Activated CD8-positive, alpha-beta memory T cell treated with anti-CD3 and anti-CD28 coated beads for 4 hours (primary cell): ENCODE data around the gene CYP1B1.

ENCODE experiments used
- DNase-seq, 2 donors: peaks; one replicate each; pipeline ENCODE4 v3.0.0-alpha.2; 2020; ENCODE audit warnings: low read depth in 2 of 2

Gene CYP1B1

GRCh38 chr2:38074764-38075506 is 1.0 kb downstream of the CYP1B1 start:
- no peak for DNase-seq

GRCh38 chr2:38074058-38074763 is 1.7 kb downstream of the CYP1B1 start:
- no peak for DNase-seq

GRCh38 chr2:38073211-38074057 is 2.5 kb downstream of the CYP1B1 start:
- no peak for DNase-seq

DNA sequence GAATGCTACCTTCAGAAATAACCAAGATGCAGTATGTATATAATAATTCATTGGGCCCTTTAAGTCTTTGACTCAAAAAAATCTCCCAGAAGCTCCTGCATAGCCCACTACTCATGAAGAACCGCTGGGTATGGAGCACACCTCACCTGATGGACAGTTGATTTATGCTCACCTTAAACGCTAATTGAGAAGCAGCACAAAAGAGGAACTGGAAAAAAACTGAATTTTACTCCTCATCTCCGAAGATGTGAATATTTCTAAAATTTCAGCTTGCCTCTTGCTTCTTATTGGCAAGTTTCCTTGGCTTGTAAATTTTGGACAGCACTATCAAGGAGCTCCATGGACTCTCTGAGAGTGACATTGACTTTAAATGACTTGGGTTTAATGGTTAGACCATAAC is 5.5 kb downstream of the CYP1B1 start:
- no peak for DNase-seq

- no peak for DNase-seq
Observed at GRCh38 chr2:38068234-38068633, 7.7 kb downstream of the CYP1B1 start.

DNA sequence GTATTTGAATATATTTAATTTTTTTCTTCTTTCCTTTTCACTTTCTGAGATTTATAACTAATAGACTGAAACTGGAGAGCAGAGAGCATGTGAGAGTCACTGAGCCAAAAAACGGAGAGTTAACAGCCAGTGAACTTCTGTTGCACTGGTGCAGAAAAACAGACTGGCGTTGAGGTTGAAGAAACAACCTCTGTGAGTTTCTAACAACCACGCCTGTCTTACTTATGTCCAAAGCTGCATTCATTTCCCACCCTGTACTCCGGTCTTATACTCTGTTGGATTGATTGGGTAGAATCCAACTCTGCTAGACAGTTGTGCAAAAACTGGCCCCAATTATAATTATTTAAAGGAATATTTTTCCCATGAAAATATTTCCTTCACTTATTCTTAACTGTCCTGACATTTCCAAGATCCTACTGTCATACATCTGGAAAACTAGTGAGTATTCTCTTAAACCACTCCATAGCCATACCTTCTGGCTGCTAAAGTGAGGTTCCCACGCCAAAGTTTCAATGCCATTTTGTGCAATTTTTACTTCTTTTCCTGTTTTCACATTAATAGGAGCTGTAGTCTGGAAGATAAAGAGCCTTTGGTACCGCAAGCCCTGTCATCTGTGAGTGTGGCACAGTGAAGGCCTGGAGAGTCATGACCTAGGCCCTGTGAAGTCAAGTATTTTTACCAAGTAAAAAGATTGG is 9.4 kb downstream of the CYP1B1 start:
- DNase-seq, result no peak

DNA sequence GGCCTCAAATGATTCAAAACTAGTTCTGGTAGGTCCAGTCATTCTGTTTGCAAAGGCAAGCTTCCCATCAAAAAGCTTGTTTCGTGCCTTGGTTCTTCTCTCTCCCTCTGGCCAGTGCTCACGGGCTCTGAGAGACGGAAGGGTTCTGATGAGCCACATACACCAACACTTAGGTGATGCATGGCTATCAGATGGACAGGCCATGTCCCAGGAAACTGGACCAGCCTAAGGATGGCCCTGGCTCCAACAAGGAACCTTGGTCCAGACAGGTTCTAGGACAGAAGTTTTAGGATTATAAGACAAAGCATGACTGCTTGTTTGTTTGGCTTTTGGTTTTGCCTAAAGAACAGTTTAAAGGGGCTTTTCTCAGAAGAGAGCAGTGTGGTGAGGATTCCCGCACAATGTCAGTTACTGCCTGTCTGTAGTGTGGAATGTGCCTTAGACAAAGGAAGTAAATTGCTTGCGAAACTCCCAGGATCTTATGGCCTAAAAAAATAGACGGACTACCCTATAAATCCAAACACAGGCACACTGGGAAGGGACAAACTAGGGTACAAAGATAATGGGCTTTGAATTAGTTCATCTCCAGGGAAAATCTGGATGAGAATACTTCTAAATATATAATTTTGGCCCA is 10.3 kb downstream of the CYP1B1 start:
- DNase-seq, result no peak

DNA sequence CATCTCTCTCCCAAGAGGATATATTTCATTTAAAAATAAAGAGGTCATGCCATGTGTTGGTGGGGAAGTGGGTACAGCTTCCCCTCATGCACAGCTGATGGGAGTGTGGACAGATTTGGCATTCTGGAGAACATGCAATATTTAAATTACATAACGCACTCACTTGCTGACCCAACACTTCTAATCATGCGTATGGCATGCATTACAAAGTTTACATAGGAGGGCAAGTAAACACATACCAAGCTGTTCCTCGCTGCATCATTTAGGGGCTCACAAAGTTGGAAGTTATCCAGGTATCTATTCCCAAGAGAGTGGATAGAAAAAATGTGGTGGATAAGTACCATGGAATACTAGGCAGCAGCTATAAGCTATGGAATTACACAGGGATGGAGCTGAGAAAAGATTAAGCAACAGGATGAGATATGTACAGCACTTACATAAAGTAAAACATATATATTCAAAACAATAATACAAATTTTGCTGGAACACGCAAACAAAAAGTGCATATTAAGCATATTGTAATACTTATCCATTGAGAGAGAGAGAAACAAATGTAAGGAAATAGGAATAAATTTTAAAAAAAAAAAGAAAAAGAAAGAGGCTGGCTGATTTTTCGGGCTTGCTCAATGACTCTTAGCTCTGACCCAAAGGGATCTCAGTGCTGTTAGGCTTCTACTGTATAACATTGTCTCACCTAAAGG is 11.0 kb downstream of the CYP1B1 start:
- no peak for DNase-seq

DNA sequence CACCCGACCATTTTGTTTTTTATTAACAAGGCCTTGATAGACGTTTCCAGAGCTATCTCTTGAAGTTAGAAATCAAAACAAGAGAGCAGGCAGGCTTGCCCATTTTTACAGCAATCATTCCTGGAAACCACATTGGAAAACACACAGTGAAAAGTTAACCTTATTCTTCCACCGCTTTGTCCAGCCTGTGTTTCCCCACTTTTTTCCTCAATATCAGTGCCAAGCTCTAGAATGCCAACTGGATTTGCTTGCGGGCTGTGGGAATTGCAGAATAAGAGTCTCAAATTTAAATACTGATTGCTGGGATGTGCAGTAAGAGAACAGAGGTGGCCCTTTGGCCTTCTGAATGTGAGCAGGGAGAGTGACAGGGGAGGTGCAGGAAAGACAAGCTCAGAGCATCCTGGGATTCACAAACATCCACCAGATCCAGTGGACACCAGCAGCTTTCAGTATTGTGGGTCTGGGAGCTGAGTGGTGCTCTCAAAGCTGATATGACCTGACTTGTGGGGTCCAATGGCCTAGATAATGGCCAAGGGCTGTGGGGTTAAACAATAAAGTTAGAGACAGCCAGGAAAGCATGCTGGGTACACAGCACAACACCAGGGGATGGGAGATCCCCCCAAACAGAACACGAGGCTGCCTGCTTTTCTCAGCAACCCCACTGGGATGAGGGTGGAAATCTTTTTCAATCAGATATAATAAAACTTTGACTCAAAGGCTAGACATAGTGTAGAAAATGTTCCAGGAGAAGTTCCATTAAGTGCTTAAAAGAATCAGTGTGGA is 15.5 kb downstream of the CYP1B1 start:
- DNase-seq, result no peak

DNA sequence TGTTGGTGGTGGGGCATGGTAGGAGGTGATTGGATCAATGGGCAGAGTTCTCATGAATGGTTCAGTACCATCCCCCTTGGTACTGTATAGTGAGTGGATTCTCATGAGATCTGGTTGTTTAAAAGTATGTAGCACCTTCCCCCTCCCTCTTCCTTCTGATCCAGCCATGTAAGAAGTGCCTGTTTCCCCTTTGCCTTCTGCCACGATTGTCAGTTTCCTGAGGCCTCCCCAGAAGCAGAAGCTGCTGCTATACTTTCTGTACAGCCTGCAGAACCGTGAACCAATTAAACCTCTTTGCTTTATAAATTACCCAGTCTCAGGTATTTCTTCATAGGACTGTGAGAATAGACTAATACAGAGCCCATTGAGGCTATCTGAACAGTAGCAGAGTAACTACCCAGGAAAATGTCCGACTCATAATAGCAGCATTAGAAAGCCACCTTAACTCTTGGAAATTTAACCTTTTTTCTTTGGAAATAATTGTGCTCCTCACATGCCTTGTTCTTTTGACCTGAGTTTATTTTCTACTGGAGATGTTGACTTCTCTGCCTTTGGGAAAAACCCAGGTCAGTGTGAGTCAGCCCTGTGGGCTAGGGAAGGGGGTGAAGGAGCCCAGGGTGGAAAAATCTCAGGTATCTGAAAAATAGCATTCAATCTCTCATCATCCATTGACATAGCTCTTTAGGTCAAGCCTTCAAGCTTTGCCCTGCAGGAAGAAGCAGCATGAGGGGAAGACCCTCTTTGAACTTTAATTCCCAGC is 18.1 kb downstream of the CYP1B1 start:
- DNase-seq, result no peak

DNA sequence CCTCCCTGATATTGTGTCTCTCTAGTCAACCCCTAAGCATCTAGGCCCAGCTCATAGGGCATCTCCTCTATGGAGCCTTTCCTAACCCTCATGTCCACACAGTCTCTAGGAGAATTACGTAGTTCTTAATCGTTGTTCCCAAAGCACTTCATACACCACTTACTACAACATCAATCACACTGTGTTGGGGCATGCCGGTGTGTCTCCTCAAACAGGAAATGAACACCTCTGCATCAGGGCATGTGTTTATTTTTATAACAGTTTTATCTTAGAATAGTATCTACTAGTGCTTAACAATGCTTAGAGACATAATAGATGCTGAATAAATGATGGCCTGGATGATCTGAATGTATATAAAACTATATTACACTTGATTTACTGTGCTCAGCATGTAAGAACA is 19.7 kb downstream of the CYP1B1 start:
- no peak for DNase-seq

DNA sequence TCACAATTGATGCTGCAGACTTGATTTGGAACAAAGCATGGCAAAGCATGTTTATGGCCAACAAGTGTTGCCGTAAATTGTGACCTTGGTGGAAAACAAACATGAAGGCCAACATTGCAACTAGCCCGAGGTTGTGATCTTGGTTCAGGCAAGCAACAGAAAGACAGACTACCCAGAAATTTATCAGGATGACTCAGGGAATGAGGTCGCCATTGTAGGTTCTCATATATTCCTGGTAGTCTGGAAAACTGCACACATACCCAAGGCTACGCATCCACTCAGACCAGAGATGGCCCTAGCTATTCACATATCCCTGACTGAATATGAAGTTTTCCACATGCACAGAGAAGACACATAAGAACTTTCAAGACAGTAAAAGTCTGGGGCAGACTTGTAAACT is 30.1 kb downstream of the CYP1B1 start:
- DNase-seq, result no peak

GRCh38 chr2:38039121-38039910 is 36.6 kb downstream of the CYP1B1 start:
- DNase-seq, result no peak

GRCh38 chr2:38038682-38039081 is 37.3 kb downstream of the CYP1B1 start:
- no peak for DNase-seq

DNA sequence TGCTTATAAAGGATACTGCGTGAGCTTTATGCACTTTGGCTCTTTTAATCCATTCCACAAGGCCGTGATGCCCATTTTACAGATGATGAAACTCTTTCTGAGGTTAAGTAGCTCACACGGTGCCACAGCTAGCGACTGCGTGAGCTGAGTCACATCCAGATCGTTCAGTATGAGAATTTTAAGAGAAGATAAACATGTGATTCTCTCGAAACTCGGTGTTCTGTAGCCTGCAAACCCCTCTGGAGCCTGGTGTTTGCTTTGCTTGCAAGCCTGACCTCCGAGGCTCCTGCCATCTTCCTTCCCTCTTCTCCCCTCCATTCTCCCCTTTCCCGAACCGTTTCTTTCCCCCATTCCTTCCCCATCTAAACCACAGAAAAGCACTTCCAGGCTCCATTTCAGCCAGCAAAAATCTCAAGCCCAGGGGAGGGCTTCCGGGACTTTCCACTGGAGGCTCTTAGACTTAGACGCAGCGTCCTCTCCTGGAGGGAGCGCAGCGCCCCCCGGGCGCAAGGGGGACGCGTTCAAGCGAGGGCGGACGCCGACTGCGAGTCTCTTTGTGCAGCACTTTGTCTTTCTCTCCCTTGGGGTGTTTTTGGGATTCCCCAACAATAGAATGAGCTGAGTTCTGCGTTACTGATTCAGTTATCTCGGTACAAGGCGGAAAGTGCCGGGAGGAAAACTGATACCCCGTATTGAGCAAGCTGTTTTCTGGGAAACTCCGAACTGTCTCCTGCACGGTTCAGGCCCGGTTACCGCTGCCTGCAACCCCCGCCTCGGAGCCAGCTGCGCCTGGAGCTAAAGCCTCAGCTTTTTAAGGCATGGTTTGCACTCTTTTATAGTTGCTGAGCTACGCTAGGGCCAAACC is 38.0 kb downstream of the CYP1B1 start:
- no peak for DNase-seq

GRCh38 chr2:38037325-38037724 is 38.6 kb downstream of the CYP1B1 start:
- no peak for DNase-seq

GRCh38 chr2:38035968-38036367 is 40.0 kb downstream of the CYP1B1 start:
- no peak for DNase-seq

DNA sequence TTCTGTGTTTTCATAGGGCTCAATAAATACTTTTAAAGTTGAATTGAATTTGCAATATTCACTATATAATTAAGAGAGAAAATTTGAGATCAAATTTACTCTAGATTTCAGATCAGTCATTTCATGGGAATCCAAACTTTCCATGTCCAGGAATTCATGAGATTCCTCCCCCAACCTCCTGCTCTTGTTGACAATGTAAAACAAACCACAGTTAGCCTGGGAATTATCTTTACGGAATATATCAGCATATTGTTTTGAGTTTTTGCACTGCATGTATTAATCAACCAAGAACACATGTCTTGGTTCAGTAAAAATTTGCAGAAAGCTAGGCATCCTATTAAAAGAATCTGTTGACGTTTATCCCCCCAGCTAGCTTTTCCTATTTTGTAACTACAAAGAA is 42.3 kb downstream of the CYP1B1 start:
- DNase-seq, result no peak
